Gastroesophageal sphincter (tissue), 4 donors: ENCODE data around the gene CYB5B. TPM values are rescaled to one million over a fixed set of nuclear protein-coding genes. Genes with fewer than 3 reads are reported as not detected.

Source experiments
- ATAC-seq: fragments of 150-250 bp; one replicate; pipeline ENCODE4 v1.9.1; 2016; ENCODE audit warnings: mild to moderate bottlenecking, moderate library complexity
- H3K27ac ChIP-seq, 4 donors: fragments of 200-600 bp; sonication (generic) in 3 of 4; 1 replicate in 3 of 4; 2 replicates in 1 of 4; pipeline ENCODE4 v1.5.1; 2016 to 2019
- H3K27me3 ChIP-seq: fragments of 200-600 bp; sonication (generic); one replicate; pipeline ENCODE4 v1.5.1; 2019
- H3K36me3 ChIP-seq, 2 donors: fragments of 200-600 bp; sonication (generic); one replicate each; pipeline ENCODE4 v1.5.1; 2019; ENCODE audit warnings: control low read depth in 1 of 2
- H3K4me1 ChIP-seq, 3 donors: fragments of 200-600 bp; sonication (generic); 1 replicate in 2 of 3; 2 replicates in 1 of 3; pipeline ENCODE4 v1.5.1; 2016 to 2019; ENCODE audit warnings: control low read depth in 2 of 3
- H3K4me3 ChIP-seq, 2 donors: fragments of 200-600 bp; sonication (generic); one replicate each; pipeline ENCODE4 v1.5.1; 2019; ENCODE audit warnings: mild to moderate bottlenecking in 1 of 2, moderate library complexity in 1 of 2
- H3K9me3 ChIP-seq, 3 donors: fragments of 200-600 bp; sonication (generic); one replicate each; pipeline ENCODE4 v1.5.1; 2017 to 2019; ENCODE audit warnings: control low read depth in 2 of 3
- EP300 ChIP-seq: sonication (generic); formaldehyde crosslinking; IDR thresholded peaks from one replicate; pipeline ENCODE4 v1.6.1; 2017; ENCODE audit warnings: antibody characterized with exemption, mild to moderate bottlenecking
- POLR2A ChIP-seq, 2 donors: fragments of 450-650 bp; IDR thresholded peaks; one replicate each; pipeline ENCODE4 v1.6.1; 2017; ENCODE audit warnings: antibody characterized with exemption in 2 of 2, mild to moderate bottlenecking in 2 of 2, moderate library complexity in 1 of 2
- POLR2AphosphoS5 ChIP-seq: sonication (generic); formaldehyde crosslinking; IDR thresholded peaks from one replicate; pipeline ENCODE4 v1.6.1; 2017; ENCODE audit warnings: antibody characterized with exemption
- WGBS, 2 donors: methylation state at CpG; one replicate each; pipeline ENCODE4 v1.1.5; 2018; ENCODE audit warnings: low coverage in 1 of 2; 5-methylcytosine and 5-hydroxymethylcytosine counted together
- total RNA-seq, 4 donors: library from RNA; depleted of rRNA; stranded (reverse); fragments of >200 nt; gene quantifications; one replicate each; pipeline ENCODE4 v1.1.0, GENCODE V29; 2016
- TF ChIP-seq, protein P1 (sequence below), 4 experiments: fragments of 200-600 bp in 2 of 4; fragments of 450-650 bp in 2 of 4; sonication (generic) in 1 of 4; IDR thresholded peaks; one replicate each; pipeline ENCODE4 v1.5.1; 2017 to 2019; ENCODE audit warnings: antibody characterized with exemption in 4 of 4, mild to moderate bottlenecking in 2 of 4, moderate library complexity in 2 of 4

Gene CYB5B
- total RNA-seq, 4 donors from 2014 or later = 33.4 to 63.8 (median 37.8) TPM

DNA sequence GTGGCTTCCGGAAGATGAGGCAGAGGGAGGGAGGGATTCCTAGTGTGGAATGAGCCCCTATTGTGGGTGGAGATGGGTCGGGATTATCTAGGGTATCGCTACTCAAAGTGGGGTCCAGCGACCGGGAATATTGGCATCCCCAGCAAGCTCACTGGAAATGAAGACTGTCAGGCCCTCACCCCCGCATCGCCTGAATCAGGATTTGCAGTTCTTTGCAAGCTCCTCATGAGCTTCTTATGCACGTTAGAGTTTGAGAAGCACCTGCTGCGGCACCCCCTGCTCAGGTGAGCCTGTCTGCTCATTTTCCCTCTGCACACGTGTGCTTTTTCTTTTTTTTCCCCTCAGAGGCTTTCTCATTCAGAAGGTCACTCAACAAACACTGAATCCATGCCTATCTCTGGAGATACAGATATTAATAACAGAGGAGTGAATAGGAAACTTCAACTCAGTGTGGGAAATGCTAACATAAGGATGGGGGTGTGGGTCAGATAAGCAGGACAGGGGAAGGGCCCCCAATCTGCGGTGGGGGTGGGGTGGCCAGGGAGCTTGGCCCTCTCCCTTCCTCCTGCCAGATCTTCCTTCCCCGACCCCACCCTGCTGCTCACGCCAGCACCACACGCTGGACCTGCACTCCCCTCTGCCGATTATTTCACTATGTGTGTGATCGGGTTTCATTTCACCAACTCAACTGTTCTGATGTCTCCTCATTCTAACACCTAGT, 73.6 kb downstream of the CYB5B start:
- no peak overlapping the region for H3K4me3 ChIP-seq
- no peaks in the 10 kb centered on the region for H3K36me3 ChIP-seq
- WGBS, 2 donors = 51 to 52% methylated on average over 2 to 14 of the region's 16 CpGs
- no peaks in the 10 kb centered on the region for H3K27me3 ChIP-seq
- H3K9me3 ChIP-seq = no peaks in the 10 kb centered on the region
- no peak overlapping the region for H3K27ac ChIP-seq
- TF ChIP-seq POLR2A (IDR thresholded peaks at IDR 0.05) = no peak
- no peak for TF ChIP-seq POLR2AphosphoS5
- no peak for TF ChIP-seq EP300
- TF ChIP-seq, protein P1, sequence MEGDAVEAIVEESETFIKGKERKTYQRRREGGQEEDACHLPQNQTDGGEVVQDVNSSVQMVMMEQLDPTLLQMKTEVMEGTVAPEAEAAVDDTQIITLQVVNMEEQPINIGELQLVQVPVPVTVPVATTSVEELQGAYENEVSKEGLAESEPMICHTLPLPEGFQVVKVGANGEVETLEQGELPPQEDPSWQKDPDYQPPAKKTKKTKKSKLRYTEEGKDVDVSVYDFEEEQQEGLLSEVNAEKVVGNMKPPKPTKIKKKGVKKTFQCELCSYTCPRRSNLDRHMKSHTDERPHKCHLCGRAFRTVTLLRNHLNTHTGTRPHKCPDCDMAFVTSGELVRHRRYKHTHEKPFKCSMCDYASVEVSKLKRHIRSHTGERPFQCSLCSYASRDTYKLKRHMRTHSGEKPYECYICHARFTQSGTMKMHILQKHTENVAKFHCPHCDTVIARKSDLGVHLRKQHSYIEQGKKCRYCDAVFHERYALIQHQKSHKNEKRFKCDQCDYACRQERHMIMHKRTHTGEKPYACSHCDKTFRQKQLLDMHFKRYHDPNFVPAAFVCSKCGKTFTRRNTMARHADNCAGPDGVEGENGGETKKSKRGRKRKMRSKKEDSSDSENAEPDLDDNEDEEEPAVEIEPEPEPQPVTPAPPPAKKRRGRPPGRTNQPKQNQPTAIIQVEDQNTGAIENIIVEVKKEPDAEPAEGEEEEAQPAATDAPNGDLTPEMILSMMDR (IDR thresholded peaks at IDR 0.05) = no peak
- no peak for ATAC-seq
- H3K4me1 ChIP-seq = no peaks in the 10 kb centered on the region

DNA sequence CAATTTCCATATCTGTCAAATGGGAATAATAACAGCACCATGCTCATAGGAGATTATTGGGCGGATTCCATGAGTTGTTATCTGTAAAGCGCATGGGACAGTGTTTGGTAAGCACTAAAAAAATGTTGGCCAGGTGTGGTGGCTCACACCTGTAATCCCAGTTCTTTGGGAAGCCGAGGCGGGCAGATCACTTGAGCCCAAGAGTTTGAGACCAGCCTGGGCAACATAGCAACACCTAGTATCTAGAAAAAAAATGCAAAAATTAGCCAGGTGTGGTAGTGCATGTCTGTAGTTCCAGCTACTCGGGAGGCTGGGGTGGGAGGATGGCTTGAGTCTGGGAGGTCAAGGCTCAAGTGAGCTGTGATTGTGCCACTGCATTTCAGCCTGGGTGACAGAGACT, 74.5 kb downstream of the CYB5B start:
- no peak for ATAC-seq
- WGBS, 2 donors = 91 to 100% methylated on average over 2 to 5 of the region's 5 CpGs
- Histone ChIP-seq H3K4me3 (no peak overlapping the region), H3K27me3 (no peaks in the 10 kb centered on the region), H3K4me1 (no peaks in the 10 kb centered on the region), H3K36me3 (no peaks in the 10 kb centered on the region), H3K9me3 (no peaks in the 10 kb centered on the region), H3K27ac (no peak overlapping the region)
- no peak for TF ChIP-seq POLR2AphosphoS5
- TF ChIP-seq POLR2A (IDR thresholded peaks at IDR 0.05) = no peak
- no peak for TF ChIP-seq EP300
- TF ChIP-seq, protein P1 (IDR thresholded peaks at IDR 0.05) = no peak

- TF ChIP-seq, protein P1 (IDR thresholded peaks at IDR 0.05) = no peak
- TF ChIP-seq POLR2AphosphoS5 (no peak), EP300 (no peak), POLR2A (IDR thresholded peaks at IDR 0.05) (no peak)
- 86 to 93% methylated on average over 6 to 10 of the region's 11 CpGs for WGBS, 2 donors
- Histone ChIP-seq H3K4me3 (no peak overlapping the region), H3K4me1 (no peaks in the 10 kb centered on the region), H3K27ac (no peak overlapping the region), H3K9me3 (no peaks in the 10 kb centered on the region), H3K36me3 (no peaks in the 10 kb centered on the region), H3K27me3 (no peaks in the 10 kb centered on the region)
- ATAC-seq = no peak
Observed at GRCh38 chr16:69499541-69500230, 75.3 kb downstream of the CYB5B start.

- no peak for ATAC-seq
- no peak for TF ChIP-seq POLR2A (IDR thresholded peaks at IDR 0.05)
- Histone ChIP-seq H3K27me3 (no peaks in the 10 kb centered on the region), H3K4me1 (no peaks in the 10 kb centered on the region), H3K9me3 (no peaks in the 10 kb centered on the region), H3K4me3 (no peak overlapping the region), H3K36me3 (no peaks in the 10 kb centered on the region), H3K27ac (no peak overlapping the region)
- 86% methylated on average over 3 of the region's 4 CpGs; no CpG with 5 or more reads in 1 of the 2 donors for WGBS, 2 donors
Observed at GRCh38 chr16:69500496-69500895, 76.1 kb downstream of the CYB5B start.

DNA sequence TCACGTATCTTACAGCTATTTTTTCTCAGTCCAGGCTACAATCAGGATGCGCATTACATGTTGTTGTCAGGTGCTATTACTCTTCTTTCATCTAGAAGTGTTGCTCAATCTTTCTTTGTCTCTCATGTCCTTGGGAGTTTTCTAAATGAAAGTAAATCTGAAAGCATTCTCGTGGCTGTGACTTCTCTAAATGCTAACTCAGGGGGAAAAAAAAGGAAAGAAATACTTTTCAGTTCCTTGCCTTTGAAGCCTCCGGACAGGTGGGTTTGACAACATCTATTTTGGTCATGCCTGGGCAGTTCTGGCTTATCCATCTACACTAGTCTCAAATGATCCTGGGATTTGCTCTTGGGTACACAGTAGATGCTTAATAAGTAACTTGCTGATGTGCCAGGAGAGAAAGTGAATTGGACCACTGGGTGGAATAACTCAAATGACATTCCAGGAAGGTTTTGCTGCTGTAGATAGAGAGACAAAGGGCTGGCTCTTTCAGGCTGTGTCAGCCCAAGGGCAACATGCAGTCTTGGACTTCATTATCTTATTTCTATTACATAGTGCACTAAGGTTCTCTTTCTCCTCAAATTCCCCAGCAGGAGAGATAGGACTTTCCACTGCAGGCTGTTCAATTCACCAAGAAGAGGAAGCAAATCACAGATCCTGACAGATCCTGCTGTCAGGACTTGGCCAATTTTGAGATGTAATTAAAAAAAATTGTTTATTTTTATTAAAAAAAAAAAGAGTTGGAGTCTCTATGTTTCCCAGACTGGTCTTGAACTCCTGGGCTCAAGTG, 77.7 kb downstream of the CYB5B start:
- H3K4me1 ChIP-seq = no peaks in the 10 kb centered on the region
- H3K4me3 ChIP-seq = no peak overlapping the region
- TF ChIP-seq, protein P1 (IDR thresholded peaks at IDR 0.05) = no peak
- TF ChIP-seq POLR2AphosphoS5 (no peak), EP300 (no peak), POLR2A (IDR thresholded peaks at IDR 0.05) (no peak)
- no peak overlapping the region for H3K27ac ChIP-seq
- H3K9me3 ChIP-seq = no peaks in the 10 kb centered on the region
- no peaks in the 10 kb centered on the region for H3K27me3 ChIP-seq
- 64 to 71% methylated on average over 4 of the region's 4 CpGs for WGBS, 2 donors
- H3K36me3 ChIP-seq = no peaks in the 10 kb centered on the region
- no peak for ATAC-seq
